ENCODE data around the gene CCNI.
"Not testable (repeated sequence)": the region's sequence is repeated elsewhere in the genome, so short reads cannot be mapped to it uniquely, and the experiment has no call there.

CCNI gene, protein sequence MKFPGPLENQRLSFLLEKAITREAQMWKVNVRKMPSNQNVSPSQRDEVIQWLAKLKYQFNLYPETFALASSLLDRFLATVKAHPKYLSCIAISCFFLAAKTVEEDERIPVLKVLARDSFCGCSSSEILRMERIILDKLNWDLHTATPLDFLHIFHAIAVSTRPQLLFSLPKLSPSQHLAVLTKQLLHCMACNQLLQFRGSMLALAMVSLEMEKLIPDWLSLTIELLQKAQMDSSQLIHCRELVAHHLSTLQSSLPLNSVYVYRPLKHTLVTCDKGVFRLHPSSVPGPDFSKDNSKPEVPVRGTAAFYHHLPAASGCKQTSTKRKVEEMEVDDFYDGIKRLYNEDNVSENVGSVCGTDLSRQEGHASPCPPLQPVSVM

DNA sequence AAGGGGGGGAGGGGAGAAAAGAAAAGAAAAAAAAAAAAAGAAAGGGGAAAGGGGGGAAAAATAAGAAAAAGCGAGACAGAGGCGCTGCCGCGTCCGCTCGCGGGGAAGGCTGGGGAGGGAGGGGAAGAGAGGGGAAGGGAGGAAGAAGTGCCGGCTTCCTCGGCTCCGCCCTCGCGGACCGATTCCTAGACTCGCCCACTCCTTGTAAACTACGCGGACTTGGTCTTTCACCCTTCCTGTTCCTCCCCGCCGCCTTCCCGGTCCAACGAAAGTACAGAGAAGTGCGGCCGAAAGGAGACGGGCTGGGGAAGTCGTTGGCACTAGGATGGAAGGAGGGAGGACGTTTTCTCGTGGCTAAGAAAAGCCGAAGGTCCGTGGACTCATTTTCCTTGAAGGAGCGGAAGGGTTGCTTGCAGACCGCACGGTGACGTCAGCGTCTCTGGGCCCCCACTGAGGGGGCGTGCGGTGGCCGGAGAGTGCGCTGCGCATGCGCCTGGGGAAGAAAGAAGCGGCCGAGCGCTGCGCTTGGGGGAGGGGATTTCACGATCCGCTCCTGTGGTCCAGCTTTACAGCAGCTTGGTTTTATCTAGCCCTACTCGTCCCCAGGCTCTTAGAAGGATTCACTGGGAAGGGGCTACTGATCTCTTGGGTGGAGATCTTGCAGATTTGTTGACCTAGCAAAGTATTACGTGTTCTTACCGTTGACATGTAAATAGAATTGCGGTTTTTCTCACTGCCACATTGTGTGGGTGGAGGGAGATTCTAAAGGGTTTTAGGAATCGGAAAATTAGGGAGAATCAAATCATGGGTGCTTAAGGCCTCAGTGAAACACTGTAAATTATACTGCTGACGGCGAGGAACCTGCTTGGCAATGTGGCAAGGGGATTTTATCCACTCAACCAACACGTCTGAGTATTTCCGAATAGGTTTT is at the start of gene CCNI:
Gene CCNI (minus strand): TSS at position 121 of the 931 bp plus-strand sequence. CDS start 9,627 bp downstream, outside the sequence.
- DNase-seq (ENCODE audit: low read depth) = peak; percentile 83

DNA sequence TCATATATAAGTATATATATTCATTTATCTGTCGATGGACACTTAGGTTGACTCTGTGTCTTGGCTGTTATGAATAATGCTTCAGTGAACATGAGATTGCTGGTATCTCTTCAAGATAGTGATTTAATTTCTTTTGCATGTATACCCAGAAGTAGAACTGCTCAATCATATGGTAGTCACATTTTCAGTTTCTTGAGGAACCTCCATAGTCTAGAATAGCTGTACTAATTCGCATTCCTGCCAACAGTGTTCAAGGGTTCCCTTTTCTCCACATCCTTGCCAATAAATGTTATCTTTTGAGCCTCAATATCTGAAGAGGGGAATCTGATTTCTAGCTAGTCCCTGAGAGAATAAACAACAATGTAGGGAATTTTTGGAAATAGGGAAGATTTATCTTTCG is 48.8 kb upstream of the CCNI start:
- no peak for DNase-seq (ENCODE audit: low read depth)

DNA sequence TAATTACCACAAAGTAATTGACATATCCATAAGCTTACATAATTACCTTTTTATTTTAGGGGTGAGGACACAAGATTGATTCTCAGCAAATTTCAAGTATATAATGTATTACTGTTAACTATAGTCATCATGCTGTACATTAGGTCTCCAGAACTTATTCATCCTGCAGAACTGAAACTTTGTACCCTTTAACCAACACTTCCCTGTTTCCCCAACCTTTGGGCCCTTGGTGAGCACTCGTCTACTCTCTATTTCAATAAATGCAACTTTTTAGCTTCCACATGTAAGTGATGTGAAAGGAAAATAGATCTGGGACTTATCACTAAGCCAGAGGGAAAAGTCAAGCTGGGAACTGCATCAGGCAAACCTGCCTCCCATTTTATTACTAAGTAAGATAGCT is 47.6 kb upstream of the CCNI start:
- DNase-seq (ENCODE audit: low read depth) = no peak

DNA sequence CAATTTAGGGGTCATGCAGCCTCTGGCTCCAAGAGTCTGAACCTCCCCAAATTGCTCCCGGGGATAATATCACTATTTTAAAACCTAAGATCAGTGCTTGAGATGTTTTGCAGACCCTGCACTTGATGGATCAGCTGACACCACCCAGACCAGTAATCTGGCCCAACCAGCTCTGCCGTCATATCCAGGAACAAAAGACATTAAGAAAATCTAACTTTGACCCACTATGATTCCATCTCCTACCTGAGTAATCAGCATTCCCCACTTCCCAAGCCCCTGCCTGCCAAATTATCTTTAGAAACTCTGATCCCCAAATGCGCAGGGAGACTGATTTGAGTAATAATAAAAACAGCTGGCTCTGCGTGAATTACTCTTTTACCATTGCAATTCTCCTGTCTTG is 46.9 kb upstream of the CCNI start:
- DNase-seq (ENCODE audit: low read depth) = no peak

DNA sequence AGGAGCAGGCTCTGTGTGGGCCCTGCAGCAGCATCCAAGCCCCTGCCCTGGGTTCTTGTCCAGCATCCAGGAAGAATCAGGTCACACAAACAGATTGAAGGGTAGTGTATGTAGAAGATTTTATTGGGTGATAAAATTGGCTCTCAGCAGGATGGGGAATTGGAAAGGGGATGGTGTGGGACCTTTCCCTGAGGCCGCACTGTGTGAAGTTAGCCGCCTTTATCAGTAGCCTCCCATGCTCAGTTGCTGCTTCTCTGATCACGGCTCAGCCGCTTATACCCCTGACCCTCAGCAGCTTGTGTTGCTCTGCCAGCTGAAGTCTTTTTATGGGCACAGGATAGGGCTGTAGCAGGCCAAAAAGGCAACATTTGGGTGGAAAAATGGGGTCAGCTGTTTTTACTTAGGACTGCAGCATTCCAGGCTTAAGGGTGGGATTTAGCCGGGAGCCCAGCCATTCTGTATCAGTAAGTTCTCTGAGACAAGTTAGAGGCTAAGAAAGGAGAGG is 46.0 kb upstream of the CCNI start:
- DNase-seq (ENCODE audit: low read depth) = no peak

DNA sequence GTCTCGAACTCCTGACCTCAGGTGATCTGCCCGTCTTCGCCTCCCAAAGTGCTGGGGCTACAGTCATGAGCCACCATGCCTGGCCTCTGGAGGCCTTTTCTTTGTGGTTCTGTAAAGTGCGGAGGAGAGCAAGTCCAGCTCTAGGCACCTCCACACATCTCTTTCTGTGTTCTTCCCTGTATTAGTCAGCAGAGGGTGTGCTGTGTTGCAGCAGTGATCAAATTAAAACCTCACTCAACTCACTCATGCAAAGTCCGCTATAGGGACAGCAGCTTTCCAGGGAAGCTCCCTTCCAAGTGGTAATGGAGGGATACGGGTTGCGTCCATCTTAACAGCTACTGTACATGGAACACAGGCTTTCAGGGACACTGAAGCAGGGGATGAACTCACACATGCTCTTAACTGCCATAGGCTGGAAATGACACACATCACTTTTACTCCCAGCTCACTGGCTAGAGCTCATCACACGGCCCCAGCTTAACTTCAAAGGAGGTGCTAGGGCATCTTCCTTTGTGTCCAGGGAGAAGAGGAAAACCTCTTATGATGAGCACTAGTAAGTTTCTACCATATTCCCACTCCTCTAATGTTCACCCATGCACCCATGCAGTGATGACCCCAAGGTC is 45.2 kb upstream of the CCNI start:
- DNase-seq (ENCODE audit: low read depth) = no peak

DNA sequence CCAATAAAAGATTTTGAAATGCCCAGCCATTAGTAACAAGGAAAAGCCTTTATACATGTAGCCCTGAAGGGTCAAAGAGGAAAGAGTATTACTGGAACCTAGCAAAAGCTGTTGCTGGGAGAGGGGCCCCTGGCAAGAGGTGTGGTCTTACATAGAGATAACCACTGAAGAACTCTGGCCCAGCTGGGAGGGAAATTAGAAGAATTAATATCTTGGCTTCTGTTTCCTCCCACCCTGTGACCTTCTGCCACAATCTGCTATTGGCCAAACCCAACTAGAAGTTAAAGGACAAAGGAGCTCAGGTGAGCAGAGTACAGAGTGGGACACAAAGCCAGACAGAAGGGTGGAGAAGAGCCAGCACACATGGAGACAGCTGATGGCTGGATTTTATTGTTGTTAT is 41.9 kb upstream of the CCNI start:
- DNase-seq (ENCODE audit: low read depth) = no peak

DNA sequence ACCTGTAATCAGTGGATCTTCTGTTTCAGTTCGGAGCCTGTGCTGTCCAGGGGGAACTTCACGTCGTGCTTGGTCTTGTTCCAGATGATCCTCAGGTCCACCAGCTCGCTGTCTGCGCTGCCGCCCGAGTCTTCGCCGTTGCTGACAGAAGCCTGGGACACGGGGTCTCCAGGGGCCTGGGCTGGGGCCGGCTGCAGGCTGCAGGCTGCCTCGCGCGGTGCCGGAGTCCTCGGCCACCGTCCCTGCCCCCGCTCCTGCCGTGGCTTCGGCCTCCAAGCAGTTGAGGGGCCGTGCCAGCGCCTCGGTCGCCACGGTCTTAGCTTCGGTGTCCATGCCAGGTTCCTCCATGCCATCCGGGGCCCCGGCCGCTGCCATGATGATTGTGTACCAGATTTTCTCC is 37.3 kb upstream of the CCNI start:
- DNase-seq (ENCODE audit: low read depth) = no peak

DNA sequence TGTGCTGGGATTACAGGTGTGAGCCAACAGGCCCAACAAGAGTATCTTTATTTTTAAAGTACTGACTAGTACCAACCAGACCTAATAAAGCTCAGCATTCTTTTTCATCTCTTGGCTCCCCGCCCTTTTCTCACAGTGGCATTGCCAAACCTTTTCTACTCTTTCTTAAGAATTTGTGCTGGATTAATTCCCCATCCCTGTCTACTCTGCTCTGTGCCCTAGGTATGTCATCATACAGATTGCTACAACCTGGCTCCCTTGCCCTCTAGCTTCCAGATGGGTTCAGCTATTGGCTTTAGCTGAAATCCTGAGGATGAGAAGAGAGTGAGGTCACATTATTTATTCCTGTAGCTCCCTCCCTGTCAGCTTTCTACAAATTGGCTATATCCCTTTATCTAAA is 34.9 kb upstream of the CCNI start:
- DNase-seq (ENCODE audit: low read depth) = no peak

DNA sequence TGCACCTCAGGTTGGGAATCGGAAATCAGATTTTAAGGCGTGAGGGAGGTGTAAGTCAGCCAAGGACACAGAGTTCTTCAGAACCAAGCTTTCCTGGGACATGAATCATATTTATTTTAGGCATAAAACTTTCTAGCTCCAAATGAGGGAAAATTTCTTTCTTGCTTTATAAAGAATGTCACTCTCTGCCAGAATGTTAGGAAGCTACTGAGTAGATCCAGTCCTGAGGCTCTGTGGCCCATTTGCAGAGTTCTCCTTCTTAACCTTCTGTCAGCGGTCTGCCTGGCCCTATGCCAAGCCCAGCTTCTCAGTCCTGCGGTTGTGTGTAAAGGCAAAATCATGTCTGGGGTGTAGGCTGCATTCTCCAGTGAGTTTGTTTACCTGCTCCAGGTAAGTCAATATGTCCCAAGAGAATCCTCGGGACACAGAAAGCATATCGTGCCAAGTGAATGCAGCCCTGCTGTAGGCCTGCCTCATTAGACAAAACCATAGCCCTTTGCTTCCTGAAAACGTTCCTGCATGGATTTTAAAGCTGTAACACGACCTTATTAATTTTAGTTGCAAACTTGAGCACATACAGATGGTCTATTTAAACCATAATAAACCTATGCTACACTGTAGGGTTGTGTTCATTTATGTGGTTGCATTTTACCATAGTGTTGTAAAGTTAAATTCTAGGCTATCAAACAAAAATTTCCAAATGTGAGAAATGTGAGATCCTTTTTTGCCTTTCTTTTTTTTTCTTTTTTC is 29.2 kb upstream of the CCNI start:
- no peak for DNase-seq (ENCODE audit: low read depth)

DNA sequence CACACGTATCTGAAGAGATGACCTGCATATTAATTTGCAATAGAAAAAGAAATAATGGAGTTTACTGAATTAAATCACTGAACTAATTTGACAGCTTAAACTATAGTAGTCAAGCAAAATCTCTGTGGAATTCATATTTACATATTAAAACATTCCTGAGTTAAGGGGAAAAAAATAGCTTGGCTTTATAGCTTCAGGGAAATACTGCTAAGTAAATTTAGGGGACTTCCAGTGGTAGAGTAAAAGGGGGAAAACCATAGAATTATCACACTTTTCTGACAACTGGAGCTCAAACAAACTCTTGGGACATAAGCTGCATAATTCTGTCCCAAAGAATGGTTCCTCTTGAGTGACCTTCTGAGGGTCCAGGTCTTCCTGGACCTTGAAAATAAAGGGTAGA is 28.6 kb upstream of the CCNI start:
- no peak for DNase-seq (ENCODE audit: low read depth)

DNA sequence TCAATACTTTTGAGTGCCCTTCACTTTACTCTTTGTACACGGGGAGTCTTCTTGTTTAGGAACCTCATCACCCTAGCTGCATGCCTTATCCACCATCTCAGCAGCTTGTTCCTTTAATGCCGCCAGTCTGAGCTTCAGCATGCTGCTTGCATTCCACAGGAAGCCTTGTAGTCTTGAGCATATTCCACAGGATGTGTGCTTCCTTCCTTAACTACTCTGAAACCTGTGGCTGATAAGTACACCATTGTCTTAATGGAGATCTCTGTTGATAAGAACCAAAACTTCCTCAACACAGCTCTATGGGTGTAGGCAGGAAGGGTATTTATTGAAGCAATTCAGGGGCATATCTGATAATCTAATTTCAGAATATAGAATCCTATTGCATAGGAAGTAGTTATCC is 24.4 kb upstream of the CCNI start:
- no peak for DNase-seq (ENCODE audit: low read depth)

DNA sequence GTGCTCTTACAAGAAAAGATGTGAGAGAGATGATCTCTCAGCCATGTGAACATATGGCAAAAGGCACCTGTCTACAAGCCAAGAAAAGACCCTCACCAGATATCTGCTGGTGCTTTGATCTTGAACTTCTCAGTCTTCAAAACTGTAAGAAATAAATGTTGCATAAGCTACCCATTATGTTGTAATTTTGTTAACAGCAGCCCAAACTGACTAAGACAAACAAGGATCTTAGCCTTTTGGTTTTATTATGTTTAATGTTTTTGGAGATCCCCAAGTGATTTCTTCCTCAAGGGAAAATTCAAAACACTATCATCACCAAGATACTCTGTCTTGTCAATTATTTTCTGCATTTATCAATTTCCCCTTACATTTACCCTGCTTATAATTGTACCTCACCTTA is 21.8 kb upstream of the CCNI start:
- DNase-seq (ENCODE audit: low read depth) = no peak

DNA sequence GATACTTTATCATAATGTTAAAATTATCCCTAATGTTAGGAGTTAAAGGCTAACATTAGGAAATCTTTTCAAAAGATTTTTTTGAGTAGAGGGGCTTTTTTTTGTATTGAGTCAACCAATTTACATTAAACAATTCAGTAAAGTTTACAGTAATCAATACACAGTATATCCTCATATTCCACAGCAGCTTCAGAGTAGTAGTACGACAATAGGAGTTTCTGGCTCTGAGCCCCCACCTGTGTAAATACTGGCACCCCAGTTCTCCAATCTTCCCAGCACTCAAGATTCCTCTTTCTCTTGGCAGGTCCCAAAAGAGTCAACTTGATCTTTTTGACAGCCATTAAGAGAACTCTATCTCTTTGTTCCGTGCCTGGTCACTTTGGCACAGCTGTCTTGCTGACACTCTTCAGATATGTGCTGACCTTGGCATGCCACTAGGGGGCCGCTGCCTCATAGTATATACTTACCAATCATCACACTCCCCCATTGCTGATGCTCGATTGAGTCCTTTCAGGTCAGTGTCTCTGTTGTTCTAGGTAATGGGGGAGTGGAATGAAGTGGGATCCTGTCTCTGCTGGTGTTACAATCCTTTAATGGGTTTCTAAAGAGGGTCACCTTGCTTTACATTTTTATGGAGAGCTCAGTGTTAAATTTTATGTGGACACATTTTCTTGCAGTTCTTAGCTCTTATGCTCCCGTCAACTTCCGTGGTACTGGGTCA is 19.5 kb upstream of the CCNI start:
- DNase-seq (ENCODE audit: low read depth) = peak; percentile 43

DNA sequence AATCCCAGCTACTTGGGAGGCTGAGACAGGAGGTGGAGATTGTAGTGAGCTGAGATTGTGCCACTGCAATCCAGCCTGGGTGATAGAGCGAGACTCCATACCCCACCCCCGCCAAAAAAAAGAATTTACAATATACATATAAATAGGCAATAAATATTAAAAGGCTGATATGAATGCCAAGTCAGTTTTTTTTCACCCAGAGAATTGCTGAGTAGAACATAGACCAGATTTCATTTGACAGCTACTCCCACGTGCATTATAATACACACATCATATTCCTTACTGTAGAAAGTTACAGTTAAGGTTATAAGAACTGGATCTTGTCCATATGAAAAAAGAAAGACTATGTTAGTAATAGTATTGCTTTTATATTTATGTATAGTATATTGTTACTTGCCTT is 18.7 kb upstream of the CCNI start:
- DNase-seq (ENCODE audit: low read depth) = no peak

DNA sequence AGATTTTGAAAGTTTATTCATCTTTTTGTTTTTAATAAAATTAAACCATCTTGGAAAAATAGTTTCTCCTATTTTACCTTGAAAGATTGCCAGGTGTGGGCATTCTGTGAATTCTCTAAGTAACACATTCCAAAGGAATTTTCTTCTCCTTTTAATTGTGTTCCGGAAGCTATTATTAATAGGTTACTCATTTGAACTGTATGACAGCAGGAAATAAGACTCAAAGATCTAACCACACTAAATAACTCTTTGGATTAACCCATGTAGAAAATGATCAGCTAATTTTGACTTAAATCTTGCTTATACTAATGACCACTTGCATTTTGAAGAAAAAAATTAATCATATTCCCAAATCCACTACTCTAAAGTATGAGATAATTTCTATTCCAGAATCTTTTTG is 17.6 kb upstream of the CCNI start:
- DNase-seq (ENCODE audit: low read depth) = no peak

DNA sequence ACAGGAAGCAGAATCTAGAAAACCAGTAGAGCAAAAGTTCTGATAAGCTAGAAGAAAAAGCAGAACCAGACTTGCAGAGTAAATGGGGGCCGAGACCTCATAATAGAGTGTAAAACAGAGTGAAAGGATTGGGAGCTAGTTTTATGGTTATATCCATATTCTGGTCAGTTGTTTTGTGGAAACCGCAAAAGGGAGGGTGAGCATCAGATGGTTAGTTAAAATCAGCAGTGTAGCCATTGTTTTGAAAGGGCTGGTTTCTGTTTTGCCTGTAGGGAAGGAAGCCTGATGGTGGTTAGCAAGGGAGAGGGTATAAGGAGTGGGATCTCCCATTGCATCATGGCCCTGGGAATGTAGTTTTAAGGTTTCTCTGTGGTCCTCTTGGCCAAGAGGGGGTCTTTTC is 17.2 kb upstream of the CCNI start:
- no peak for DNase-seq (ENCODE audit: low read depth)

DNA sequence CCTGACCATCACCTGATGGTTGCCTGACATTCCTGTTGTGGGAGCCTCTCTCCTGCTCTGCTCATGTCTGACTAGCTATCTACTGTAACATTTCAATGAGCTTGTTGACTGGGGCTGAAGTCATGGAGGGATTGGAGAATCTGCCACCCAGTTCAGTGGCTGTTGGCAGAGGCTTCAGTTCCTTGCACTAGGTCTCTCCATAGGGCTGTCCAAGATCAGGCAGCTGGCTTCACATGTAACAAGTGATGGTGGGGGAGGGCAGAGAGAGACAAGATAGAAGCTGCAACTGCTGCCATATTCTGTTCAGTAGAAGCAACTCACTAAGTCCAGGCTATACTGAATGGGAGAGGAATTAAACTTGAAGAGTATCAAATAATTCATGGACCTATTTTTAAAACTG is 14.1 kb upstream of the CCNI start:
- no peak for DNase-seq (ENCODE audit: low read depth)

DNA sequence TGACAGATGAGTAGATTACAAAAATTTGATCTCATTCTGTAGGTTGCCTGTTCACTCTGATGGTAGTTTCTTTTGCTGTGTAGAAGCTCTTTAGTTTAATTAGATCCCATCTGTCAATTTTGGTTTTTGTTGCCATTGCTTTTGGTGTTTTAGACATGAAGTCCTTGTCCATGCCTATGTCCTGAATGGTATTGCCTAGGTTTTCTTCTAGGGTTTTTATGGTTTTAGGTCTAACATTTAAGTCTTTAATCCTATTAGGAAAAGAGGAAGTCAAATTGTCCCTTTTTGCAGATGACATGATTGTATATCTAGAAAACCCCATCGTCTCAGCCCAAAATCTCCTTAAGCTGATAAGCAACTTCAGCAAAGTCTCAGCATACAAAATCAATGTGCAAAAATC is 11.2 kb upstream of the CCNI start:
- not testable (repeated sequence) for DNase-seq (ENCODE audit: low read depth)

DNA sequence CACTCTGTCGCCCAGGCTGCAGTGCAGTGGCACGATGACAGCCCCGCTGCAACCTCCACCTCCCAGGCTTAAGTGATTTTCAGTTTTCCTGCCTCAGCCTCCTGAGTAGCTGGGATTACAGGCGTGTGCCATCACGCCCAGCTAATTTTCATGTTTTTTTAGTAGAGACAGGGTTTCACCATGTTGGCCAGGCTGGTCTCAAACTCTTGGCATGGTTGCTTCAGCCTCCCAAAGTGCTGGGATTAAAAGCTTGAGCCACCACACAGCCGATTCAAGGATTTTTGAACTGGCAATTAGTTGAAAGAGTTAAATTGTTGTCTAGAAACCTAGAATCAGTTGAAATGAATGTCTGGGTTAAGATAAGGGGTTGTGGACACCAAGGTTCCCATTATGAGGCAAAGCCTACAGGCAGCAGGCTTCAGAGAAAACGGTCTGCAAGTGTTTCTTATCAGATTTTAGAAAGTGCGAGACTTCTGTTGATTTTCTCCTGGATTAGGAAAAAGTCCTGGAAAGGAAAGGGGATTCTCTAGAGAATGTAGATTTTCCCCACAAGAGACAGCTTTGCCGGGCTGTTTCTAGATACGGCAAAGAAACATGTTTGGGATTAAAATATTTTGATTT is 8.3 kb upstream of the CCNI start:
- no peak for DNase-seq (ENCODE audit: low read depth)
